Activated naive CD8-positive, alpha-beta T cell treated with anti-CD3 and anti-CD28 coated beads for 36 hours (primary cell): ENCODE results near the gene TIPARP. TPM values are rescaled to one million over a fixed set of nuclear protein-coding genes. Genes with fewer than 3 reads are reported as not detected.

Experiments
- DNase-seq: peaks from one replicate; pipeline ENCODE4 v3.0.0; 2021
- H3K27ac Mint-ChIP-seq: one replicate; pipeline ENCODE4 v1.8.0; 2022; ENCODE audit warnings: mild to moderate bottlenecking, moderate library complexity, mixed read lengths
- H3K27me3 Mint-ChIP-seq: one replicate; pipeline ENCODE4 v1.8.0; 2022; ENCODE audit warnings: mild to moderate bottlenecking, mixed read lengths
- H3K36me3 Mint-ChIP-seq: one replicate; pipeline ENCODE4 v1.8.0; 2021; ENCODE audit warnings: mild to moderate bottlenecking, mixed read lengths
- H3K4me1 Mint-ChIP-seq: one replicate; pipeline ENCODE4 v1.8.0; 2021; ENCODE audit warnings: mixed read lengths
- H3K4me3 Mint-ChIP-seq: one replicate; pipeline ENCODE4 v1.8.0; 2022; ENCODE audit warnings: mild to moderate bottlenecking, moderate library complexity, mixed read lengths
- H3K9me3 Mint-ChIP-seq: one replicate; pipeline ENCODE4 v1.8.0; 2022; ENCODE audit warnings: mixed read lengths
- total RNA-seq, 2 experiments: library from RNA; stranded (reverse); gene quantifications; one replicate each; pipeline ENCODE4 v1.2.3, GENCODE V29; 2021

The TIPARP gene
- total RNA-seq, 2 experiments from 2014 or later: 26.9 to 27.0 TPM

GRCh38 chr3:156745766-156746165 lies 71.4 kb downstream of the TIPARP start:
- no peak overlapping the region for H3K4me3 Mint-ChIP-seq
- no peak overlapping the region for H3K27ac Mint-ChIP-seq
- H3K4me1 Mint-ChIP-seq: no peaks in the 10 kb centered on the region
- H3K36me3 Mint-ChIP-seq: peaks cover 8% of the 10 kb centered on the region
- H3K27me3 Mint-ChIP-seq: peaks cover 3% of the 10 kb centered on the region
- no peak for DNase-seq
- H3K9me3 Mint-ChIP-seq: peaks cover 9% of the 10 kb centered on the region

DNA sequence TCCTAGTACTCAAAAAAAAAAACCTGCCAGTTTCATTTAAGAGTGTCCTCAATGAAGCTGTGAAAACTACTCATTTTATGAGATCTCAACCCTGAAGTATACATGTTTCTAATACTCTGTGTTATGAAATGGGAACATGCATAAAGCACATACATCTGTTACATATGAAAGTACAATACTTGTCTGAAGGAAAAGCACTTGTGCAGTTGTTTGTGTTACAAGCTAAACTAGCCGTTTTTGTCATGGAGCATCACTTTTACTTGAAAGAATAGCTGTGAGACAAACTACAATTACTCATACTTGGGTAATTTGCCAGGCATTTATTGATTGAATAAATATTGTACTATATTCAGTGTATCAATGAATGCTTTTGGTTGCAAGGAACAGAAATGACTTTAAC lies 72.7 kb downstream of the TIPARP start:
- Mint-ChIP-seq H3K36me3 (peaks cover 8% of the 10 kb centered on the region), H3K9me3 (peaks cover 9% of the 10 kb centered on the region), H3K4me3 (no peak overlapping the region), H3K27ac (no peak overlapping the region), H3K4me1 (peaks cover 2% of the 10 kb centered on the region), H3K27me3 (peaks cover 13% of the 10 kb centered on the region)
- DNase-seq: no peak

- H3K36me3 Mint-ChIP-seq: peaks cover 8% of the 10 kb centered on the region
- DNase-seq: no peak
- peaks cover 2% of the 10 kb centered on the region for H3K4me1 Mint-ChIP-seq
- no peak overlapping the region for H3K4me3 Mint-ChIP-seq
- no peak overlapping the region for H3K27ac Mint-ChIP-seq
- H3K9me3 Mint-ChIP-seq: peaks cover 9% of the 10 kb centered on the region
- H3K27me3 Mint-ChIP-seq: peaks cover 21% of the 10 kb centered on the region
These were observed 74.9 kb downstream of the TIPARP start for GRCh38 chr3:156749244-156749643.

DNA sequence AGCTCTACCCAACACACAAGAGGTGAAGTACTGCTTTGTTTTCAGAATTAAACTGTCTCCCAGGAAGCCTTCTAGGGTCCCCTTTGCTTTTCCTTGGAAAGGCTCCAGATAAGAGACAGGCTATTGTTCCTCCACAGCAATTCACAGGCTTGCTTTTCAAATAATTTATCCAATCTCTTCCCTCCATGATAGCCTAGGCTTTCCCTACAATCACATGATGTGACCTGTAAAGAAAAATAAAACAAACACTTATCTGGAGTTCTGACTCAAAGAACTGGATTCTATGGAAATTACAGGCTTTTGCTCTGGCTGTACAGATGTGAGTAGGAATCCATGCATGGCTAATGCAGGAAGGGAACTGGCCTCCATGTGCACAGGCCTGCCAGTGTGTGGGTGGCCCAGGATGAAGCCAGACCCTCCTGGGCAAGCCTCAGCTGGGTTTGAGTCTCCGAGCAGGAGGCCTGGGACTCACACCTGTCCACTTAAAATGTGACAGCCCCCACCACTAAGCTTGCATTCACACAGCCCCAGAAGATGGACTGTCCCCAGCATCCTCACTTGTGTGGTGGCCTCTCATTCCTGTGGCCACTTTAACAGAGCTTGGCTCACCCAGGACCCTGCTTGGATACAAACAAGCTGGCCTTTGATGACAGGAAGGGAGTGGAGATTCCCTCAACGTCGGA lies 75.9 kb downstream of the TIPARP start:
- no peak for DNase-seq
- no peak overlapping the region for H3K4me3 Mint-ChIP-seq
- H3K36me3 Mint-ChIP-seq: peaks cover 8% of the 10 kb centered on the region
- H3K27ac Mint-ChIP-seq: no peak overlapping the region
- H3K9me3 Mint-ChIP-seq: peaks cover 9% of the 10 kb centered on the region
- H3K27me3 Mint-ChIP-seq: peaks cover 23% of the 10 kb centered on the region
- H3K4me1 Mint-ChIP-seq: peaks cover 2% of the 10 kb centered on the region

GRCh38 chr3:156750874-156751245 lies 76.5 kb downstream of the TIPARP start:
- no peak for DNase-seq
- Mint-ChIP-seq H3K4me1 (peaks cover 2% of the 10 kb centered on the region), H3K4me3 (no peak overlapping the region), H3K9me3 (peaks cover 9% of the 10 kb centered on the region), H3K27ac (no peak overlapping the region), H3K36me3 (peaks cover 8% of the 10 kb centered on the region), H3K27me3 (peaks cover 23% of the 10 kb centered on the region)

- Mint-ChIP-seq H3K9me3 (peaks cover 9% of the 10 kb centered on the region), H3K4me1 (peaks cover 2% of the 10 kb centered on the region), H3K27me3 (peaks cover 23% of the 10 kb centered on the region), H3K27ac (no peak overlapping the region), H3K36me3 (peaks cover 7% of the 10 kb centered on the region), H3K4me3 (no peak overlapping the region)
- DNase-seq: no peak
These were observed 77.2 kb downstream of the TIPARP start for GRCh38 chr3:156751461-156752025.

Other genes starting within 250 kb of the TIPARP start
- gene SSR3, start 119.5 kb upstream of the TIPARP start, total RNA-seq: 100 to 1,000 TPM; 175 to 176 TPM
- 1 to 10 TPM in 1 of 2 experiments, under 1 TPM in 1; 0.74 to 2.4 TPM for gene LEKR1, start 151.8 kb downstream of the TIPARP start, total RNA-seq